Stomach smooth muscle (tissue), 2 donors: ENCODE results near the gene SMARCAD1.

Experiments
- H3K27ac ChIP-seq: one replicate; pipeline ENCODE4 v1.7.0; 2013; ENCODE audit warnings: mild to moderate bottlenecking, low read length, inconsistent platforms
- H3K27me3 ChIP-seq, 2 donors: one replicate each; pipeline ENCODE4 v1.7.0; 2013; ENCODE audit warnings: low read length in 2 of 2; ENCODE audit not compliant: insufficient read depth in 2 of 2, control insufficient read depth in 1 of 2
- H3K36me3 ChIP-seq, 2 donors: one replicate each; pipeline ENCODE4 v1.7.0; 2013; ENCODE audit warnings: low read length in 2 of 2; ENCODE audit not compliant: control insufficient read depth in 2 of 2, insufficient read depth in 2 of 2
- H3K4me1 ChIP-seq: one replicate; pipeline ENCODE4 v1.7.0; 2013; ENCODE audit warnings: low read length; ENCODE audit not compliant: control insufficient read depth, insufficient read depth
- H3K4me3 ChIP-seq, 2 donors: one replicate each; pipeline ENCODE4 v1.7.0; 2013; ENCODE audit warnings: low read length in 2 of 2
- H3K9ac ChIP-seq, 2 donors: one replicate each; pipeline ENCODE4 v1.7.0; 2013; ENCODE audit warnings: low read length in 2 of 2, mild to moderate bottlenecking in 1 of 2
- H3K9me3 ChIP-seq, 2 donors: one replicate each; pipeline ENCODE4 v1.7.0; 2013; ENCODE audit warnings: low read length in 2 of 2; ENCODE audit not compliant: control insufficient read depth in 2 of 2
- donor health status: healthy.
- donor health status: Pancreatic carcinoma.

Gene SMARCAD1

DNA sequence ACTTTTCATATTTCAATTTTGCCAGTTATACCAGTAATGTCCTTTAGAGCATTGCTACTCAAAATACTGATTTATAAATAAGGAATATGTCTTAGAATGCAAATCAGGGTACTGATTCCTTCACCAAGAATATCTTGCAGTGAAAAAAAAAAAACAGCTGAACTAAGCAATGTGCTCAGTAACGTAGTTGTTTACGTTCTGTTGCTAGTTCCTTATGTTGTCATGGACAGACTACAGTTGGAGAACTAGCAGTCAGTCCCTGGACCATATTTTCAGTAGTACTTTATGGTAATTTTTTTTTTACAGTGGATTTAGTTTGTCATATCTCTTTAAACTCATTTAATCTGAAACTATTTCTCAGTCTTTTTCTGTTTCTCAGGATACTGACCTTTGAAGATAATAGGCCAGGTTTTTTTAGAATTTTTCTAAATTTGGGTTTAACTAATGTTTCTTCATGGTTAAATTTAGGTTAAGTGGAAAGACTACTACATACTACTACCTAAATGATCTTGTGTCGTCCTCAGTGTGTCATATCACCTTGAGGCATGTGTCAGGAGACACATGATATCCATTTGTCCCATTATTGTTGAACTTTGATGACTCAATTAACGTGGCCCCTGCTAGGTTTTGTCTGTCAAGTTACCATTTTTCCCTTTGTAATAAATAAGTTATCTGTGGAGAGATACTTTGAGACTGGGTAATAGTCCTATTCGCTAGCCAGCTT is 21.0 kb downstream of the SMARCAD1 start:
- H3K27me3 ChIP-seq = no peaks in the 10 kb centered on the region
- no peak overlapping the region for H3K27ac ChIP-seq
- H3K4me1 ChIP-seq = no peaks in the 10 kb centered on the region
- H3K36me3 ChIP-seq = no peaks in the 10 kb centered on the region
- no peak overlapping the region for H3K4me3 ChIP-seq
- no peak overlapping the region for H3K9ac ChIP-seq
- H3K9me3 ChIP-seq = no peaks in the 10 kb centered on the region

DNA sequence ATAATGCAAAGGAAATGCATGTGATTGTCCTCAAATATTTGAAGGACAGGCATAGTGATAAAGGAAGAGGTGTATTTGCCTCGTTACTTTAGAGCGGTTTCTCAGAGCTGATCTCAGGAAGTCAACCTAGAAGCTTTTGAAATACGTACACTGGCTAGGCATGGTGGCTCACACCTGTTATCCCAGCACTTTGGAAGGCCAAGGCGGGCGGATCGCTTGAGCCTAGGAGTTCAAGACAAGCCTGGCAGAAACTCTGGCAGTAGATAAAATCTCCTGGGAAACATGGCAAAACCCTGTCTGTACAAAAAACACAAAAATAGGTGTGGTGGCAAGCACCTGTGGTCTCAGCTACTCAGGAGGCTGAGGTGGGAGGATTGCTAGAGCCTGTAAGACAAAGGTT is 24.9 kb downstream of the SMARCAD1 start:
- Histone ChIP-seq H3K9ac (no peak overlapping the region), H3K36me3 (no peaks in the 10 kb centered on the region), H3K27ac (no peak overlapping the region), H3K9me3 (no peaks in the 10 kb centered on the region), H3K4me1 (no peaks in the 10 kb centered on the region), H3K27me3 (no peaks in the 10 kb centered on the region), H3K4me3 (no peak overlapping the region)

DNA sequence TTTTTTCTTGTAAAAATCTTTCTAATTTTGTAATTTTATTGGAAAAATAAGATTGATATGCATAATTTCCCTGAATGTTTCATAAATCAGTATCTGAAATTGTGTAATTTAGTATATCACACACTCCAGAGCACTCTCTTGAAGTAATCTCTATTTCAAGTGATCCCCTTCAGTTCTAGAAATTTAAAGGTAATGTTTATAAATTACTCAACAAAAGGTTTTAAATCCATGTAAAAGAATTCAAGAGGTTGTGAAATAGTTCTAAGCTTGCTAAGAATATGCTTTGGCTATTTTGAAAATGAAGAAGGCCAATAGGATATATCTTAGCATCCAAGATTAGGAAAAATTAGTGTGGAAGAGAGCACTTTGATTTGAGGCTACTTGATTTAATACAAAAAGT is 28.2 kb downstream of the SMARCAD1 start:
- H3K27ac ChIP-seq = no peak overlapping the region
- no peaks in the 10 kb centered on the region for H3K4me1 ChIP-seq
- peaks cover 0 to 7% of the 10 kb centered on the region in 2 donors for H3K36me3 ChIP-seq
- no peak overlapping the region for H3K4me3 ChIP-seq
- H3K9me3 ChIP-seq = no peaks in the 10 kb centered on the region
- H3K27me3 ChIP-seq = no peaks in the 10 kb centered on the region
- H3K9ac ChIP-seq = no peak overlapping the region

DNA sequence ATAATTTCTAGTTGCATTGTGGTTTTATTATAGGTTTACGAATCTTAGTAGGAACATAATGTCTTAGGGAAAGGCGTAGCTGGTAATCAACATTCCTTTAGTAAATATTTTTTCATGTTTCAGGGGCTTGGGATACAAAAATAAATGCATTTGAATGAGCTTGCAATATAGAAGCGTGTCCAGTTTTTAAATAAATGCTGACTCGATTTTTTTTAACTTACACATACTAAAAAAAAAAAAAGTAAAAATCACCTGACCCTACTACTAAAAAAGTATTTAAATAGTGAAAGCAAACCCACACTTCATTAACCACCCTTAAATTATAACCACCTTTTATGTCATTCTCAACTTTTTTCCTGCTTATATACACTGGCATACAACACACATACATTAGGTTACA is 29.6 kb downstream of the SMARCAD1 start:
- Histone ChIP-seq H3K36me3 (peaks cover 4 to 13% of the 10 kb centered on the region in 2 donors), H3K27me3 (no peaks in the 10 kb centered on the region), H3K4me1 (no peaks in the 10 kb centered on the region), H3K4me3 (no peak overlapping the region), H3K27ac (no peak overlapping the region), H3K9ac (no peak overlapping the region), H3K9me3 (no peaks in the 10 kb centered on the region)

DNA sequence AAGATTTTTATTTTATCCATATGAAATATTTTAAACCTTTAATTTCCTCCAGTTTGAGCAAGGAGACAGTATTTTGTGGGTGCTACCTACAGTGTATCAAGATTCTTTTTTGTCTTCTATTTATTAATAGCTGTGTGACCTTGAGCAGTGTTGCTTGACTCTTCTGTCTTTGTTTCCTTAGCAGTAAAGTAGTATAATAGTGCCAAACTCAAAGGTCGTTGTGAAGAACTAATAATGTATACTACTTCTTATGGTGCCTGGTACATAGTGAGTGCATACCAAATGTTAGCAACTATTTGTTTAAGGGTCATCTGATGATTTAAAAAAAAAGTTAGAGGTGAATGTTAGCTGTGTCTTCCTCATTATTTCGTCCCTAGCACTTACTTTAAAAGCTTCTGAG is 30.5 kb downstream of the SMARCAD1 start:
- Histone ChIP-seq H3K27ac (no peak overlapping the region), H3K9ac (no peak overlapping the region), H3K36me3 (peaks cover 9 to 14% of the 10 kb centered on the region in 2 donors)

DNA sequence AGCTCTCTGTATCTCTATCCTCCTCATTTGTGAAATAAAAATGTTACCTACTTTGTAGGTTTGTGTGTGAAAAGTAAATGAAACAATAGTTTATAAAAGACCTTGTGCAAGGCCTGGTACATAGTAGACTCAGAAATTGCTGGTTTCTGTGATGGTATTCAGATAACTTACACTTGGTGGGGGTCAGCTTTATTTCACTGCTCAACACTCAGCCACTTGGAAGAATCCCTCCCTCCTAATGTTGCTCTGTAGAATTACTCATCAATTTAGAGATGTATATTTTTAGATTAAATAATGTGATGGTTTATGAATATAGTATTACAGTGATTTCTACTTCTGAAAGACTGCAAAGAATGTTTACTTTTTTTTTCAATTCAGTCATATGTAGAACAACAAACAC is 32.7 kb downstream of the SMARCAD1 start:
- Histone ChIP-seq H3K9ac (no peak overlapping the region), H3K27me3 (no peaks in the 10 kb centered on the region), H3K36me3 (peaks cover 10 to 20% of the 10 kb centered on the region in 2 donors), H3K27ac (no peak overlapping the region), H3K4me1 (no peaks in the 10 kb centered on the region), H3K9me3 (no peaks in the 10 kb centered on the region), H3K4me3 (no peak overlapping the region)

More for the DNA sequence above, 30.5 kb downstream of the SMARCAD1 start:
- Histone ChIP-seq H3K4me1 (no peaks in the 10 kb centered on the region), H3K4me3 (no peak overlapping the region), H3K27me3 (no peaks in the 10 kb centered on the region), H3K9me3 (no peaks in the 10 kb centered on the region)

DNA sequence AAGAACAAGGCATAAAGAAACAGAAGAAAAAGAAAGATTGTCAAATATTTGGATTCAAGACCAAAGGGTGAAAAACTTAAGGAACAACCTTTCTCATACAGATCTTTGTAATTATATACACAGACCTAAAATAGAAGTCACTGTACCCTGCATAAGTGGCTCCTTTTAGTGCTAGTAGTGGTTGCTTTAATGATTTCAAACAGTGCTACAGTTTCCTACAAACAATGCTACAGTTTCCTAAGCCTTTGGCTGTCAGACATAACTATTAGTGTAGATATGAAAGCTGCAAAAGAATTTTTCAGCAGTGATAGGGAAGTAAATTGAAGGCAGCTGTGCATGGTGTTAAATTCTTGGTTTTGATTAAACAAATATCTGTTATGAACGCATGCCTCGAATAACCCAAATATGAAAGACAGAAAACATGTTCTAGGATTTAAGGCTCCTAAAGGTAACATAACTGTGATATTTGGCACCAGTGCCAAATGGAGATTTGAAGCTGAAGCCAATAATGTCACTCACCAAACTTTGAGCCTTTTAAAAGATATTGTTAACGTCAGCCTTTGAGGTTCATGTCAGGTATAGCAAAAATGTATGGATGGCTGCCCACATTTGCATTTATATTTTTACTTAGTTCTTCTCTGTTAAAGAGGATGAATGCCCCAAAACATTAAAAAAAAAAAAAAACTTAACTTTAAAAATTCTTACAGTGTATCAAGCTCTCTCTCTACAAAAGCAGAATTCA is 36.6 kb downstream of the SMARCAD1 start:
- no peaks in the 10 kb centered on the region for H3K4me1 ChIP-seq
- H3K36me3 ChIP-seq = peaks cover 10 to 15% of the 10 kb centered on the region in 2 donors
- H3K9me3 ChIP-seq = no peaks in the 10 kb centered on the region
- H3K4me3 ChIP-seq = no peak overlapping the region
- H3K27ac ChIP-seq = no peak overlapping the region
- H3K27me3 ChIP-seq = no peaks in the 10 kb centered on the region
- no peak overlapping the region for H3K9ac ChIP-seq

DNA sequence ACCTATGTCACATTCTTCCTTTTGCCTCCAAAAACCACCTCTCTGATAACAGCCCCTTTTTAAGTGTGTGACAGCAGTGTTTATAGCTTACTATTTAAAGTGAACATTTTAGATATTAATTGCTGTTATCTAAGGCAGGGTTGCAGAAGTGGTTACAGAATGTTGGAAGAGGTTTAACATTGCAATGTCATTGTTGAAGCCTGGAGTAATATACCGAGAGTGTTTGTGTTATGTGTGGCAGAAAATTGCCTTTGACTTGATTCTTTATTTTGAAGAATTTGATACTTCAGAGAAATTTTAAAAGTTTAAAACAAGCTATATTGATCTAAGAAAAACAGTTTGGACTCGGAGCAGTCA is 37.1 kb downstream of the SMARCAD1 start:
- peaks cover 10 to 15% of the 10 kb centered on the region in 2 donors for H3K36me3 ChIP-seq
- no peak overlapping the region for H3K9ac ChIP-seq
- H3K4me1 ChIP-seq = no peaks in the 10 kb centered on the region
- H3K4me3 ChIP-seq = no peak overlapping the region
- no peaks in the 10 kb centered on the region for H3K27me3 ChIP-seq
- no peaks in the 10 kb centered on the region for H3K9me3 ChIP-seq
- H3K27ac ChIP-seq = no peak overlapping the region

DNA sequence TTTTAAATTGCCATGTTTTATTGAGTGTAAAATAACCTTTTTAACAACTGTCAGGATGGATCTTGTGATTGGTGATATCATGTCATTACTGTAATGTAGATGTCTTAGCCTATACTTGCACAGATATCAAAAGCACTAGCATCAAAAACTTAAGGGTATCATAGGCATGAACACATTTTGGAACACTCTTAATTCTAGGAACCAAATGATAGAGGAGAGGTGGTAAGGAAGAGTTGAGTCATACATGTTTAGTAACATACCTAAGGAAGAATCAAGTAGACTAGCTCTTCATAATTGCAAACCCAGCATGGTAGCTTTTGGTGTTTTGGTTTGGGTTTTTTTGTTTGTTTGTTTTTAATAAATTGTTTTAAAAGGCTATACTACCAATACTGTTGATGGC is 43.4 kb downstream of the SMARCAD1 start:
- Histone ChIP-seq H3K9me3 (no peaks in the 10 kb centered on the region), H3K9ac (no peak overlapping the region), H3K27ac (no peak overlapping the region), H3K36me3 (peaks cover 5 to 6% of the 10 kb centered on the region in 2 donors), H3K4me3 (no peak overlapping the region), H3K4me1 (no peaks in the 10 kb centered on the region), H3K27me3 (no peaks in the 10 kb centered on the region)

DNA sequence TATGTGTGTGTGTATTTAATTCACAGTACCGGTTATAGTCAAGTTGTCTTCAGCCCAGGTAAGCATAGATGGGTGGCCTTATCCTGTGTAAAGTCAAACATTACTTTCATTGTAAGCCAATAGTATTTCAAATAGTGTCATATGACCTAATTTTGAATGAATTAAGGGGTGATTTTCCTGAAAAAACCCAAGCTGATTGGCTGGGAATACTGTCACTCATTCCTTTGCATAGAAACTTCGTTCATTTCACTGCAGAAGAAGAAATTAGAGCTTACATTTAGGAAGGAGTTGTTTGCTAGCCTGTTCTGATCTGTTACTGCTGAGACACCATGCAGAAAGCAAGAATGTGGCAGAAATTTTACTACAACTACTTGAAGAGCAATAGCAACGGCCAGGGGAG is 45.4 kb downstream of the SMARCAD1 start:
- H3K4me3 ChIP-seq = no peak overlapping the region
- peaks cover 5 to 6% of the 10 kb centered on the region in 2 donors for H3K36me3 ChIP-seq
- H3K4me1 ChIP-seq = no peaks in the 10 kb centered on the region
- H3K27ac ChIP-seq = no peak overlapping the region
- H3K9ac ChIP-seq = no peak overlapping the region
- H3K27me3 ChIP-seq = no peaks in the 10 kb centered on the region
- H3K9me3 ChIP-seq = no peaks in the 10 kb centered on the region

DNA sequence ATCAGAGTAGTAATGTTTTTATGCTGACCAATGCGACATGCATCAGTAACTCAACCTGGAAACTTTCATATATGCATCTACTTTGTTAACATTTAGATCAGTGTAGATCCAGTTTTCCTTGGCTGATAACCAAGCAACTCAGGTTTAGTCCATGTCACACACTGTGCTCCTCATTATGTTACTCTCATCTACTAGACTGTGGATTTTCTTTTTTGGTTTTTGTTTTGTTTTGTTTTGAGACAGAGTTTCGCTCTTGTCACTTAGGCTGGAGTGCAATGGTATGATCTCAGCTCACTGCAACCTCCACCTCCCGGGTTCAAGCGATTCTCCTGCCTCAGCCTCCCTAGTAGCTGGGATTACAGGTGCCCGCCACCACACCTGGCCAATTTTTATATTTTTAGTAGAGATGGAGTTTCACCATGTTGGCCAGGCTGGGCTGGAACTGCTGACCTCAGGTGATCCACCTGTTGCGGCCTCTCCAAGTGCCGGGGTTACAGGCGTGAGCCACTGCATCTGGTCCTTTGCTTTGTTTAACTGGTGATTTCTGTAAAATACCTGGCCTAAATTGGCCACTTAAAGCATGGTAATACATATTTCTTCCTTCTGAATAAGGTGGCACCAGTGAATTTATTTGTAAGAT is 48.6 kb downstream of the SMARCAD1 start:
- Histone ChIP-seq H3K4me3 (no peak overlapping the region), H3K27me3 (no peaks in the 10 kb centered on the region), H3K36me3 (peaks cover 7 to 9% of the 10 kb centered on the region in 2 donors), H3K9ac (no peak overlapping the region), H3K4me1 (no peaks in the 10 kb centered on the region), H3K27ac (no peak overlapping the region), H3K9me3 (no peaks in the 10 kb centered on the region)
